Mesenchymal stem cell (in vitro differentiated cells and primary cell): Measurements from ENCODE around the gene MYRF.

Experiments used
- DNase-seq: peaks from one replicate; pipeline ENCODE4 v3.0.0-alpha.2; 2013
- H2AFZ ChIP-seq: one replicate; pipeline ENCODE4 v1.6.1; 2013; ENCODE audit warnings: low read depth, mild to moderate bottlenecking, control low read depth, inconsistent platforms, low read length, moderate library complexity
- H2AK5ac ChIP-seq: 2 replicates; pipeline ENCODE4 v1.6.1; 2013; ENCODE audit warnings: low read length, moderate library complexity, mild to moderate bottlenecking, inconsistent platforms; ENCODE audit not compliant: severe bottlenecking
- H2BK120ac ChIP-seq: one replicate; pipeline ENCODE4 v1.6.1; 2013; ENCODE audit warnings: low read depth, mild to moderate bottlenecking, inconsistent platforms, low read length, moderate library complexity
- H2BK12ac ChIP-seq, 2 experiments: one replicate each; pipeline ENCODE4 v1.6.1; 2013; ENCODE audit warnings: inconsistent platforms in 2 of 2, low read length in 2 of 2, mild to moderate bottlenecking in 2 of 2, moderate library complexity in 2 of 2, control low read depth in 1 of 2
- H2BK15ac ChIP-seq: one replicate; pipeline ENCODE4 v1.6.1; 2013; ENCODE audit warnings: mild to moderate bottlenecking, low read depth, inconsistent platforms; ENCODE audit not compliant: poor library complexity, severe bottlenecking
- H2BK5ac ChIP-seq: 2 replicates; pipeline ENCODE4 v1.6.1; 2013; ENCODE audit warnings: low read depth, mild to moderate bottlenecking, low read length, control low read depth, inconsistent platforms; ENCODE audit not compliant: poor library complexity, severe bottlenecking
- H3K14ac ChIP-seq, 2 experiments: one replicate each; pipeline ENCODE4 v1.6.1; 2013; ENCODE audit warnings: inconsistent platforms in 2 of 2, low read length in 2 of 2, control low read depth in 1 of 2, mild to moderate bottlenecking in 1 of 2, moderate library complexity in 1 of 2
- H3K18ac ChIP-seq, 2 experiments: one replicate each; pipeline ENCODE4 v1.6.1; 2013; ENCODE audit warnings: inconsistent platforms in 2 of 2, low read length in 2 of 2, control low read depth in 1 of 2, low read depth in 1 of 2, mild to moderate bottlenecking in 1 of 2
- H3K23ac ChIP-seq, 2 experiments: one replicate each; pipeline ENCODE4 v1.6.1; 2013; ENCODE audit warnings: inconsistent platforms in 2 of 2, low read length in 2 of 2, mild to moderate bottlenecking in 2 of 2, moderate library complexity in 2 of 2, control low read depth in 1 of 2
- H3K27ac ChIP-seq: 2 replicates; pipeline ENCODE4 v1.5.1; 2013; ENCODE audit warnings: mild to moderate bottlenecking, moderate library complexity, low read length, control low read depth, inconsistent platforms; ENCODE audit not compliant: poor library complexity, severe bottlenecking
- H3K27me3 ChIP-seq, 2 experiments: 2 replicates each; pipeline versions ENCODE4 v1.6.1 to v1.7.0; 2013; ENCODE audit warnings: low read length in 2 of 2, mild to moderate bottlenecking in 2 of 2, moderate library complexity in 2 of 2, control low read depth in 1 of 2, inconsistent platforms in 1 of 2; ENCODE audit not compliant: control insufficient read depth in 1 of 2, insufficient read depth in 1 of 2
- H3K36me3 ChIP-seq, 2 experiments: 2 replicates each; pipeline versions ENCODE4 v1.6.1 to v1.7.0; 2013; ENCODE audit warnings: low read length in 2 of 2, control low read depth in 1 of 2, inconsistent platforms in 1 of 2, low read depth in 1 of 2, mild to moderate bottlenecking in 1 of 2; ENCODE audit not compliant: insufficient read depth in 2 of 2, control insufficient read depth in 1 of 2
- H3K4ac ChIP-seq, 2 experiments: one replicate each; pipeline ENCODE4 v1.6.1; 2013; ENCODE audit warnings: inconsistent platforms in 2 of 2, low read length in 2 of 2, mild to moderate bottlenecking in 2 of 2, moderate library complexity in 2 of 2, control low read depth in 1 of 2, low read depth in 1 of 2
- H3K4me1 ChIP-seq: 2 replicates; pipeline ENCODE4 v1.6.1; 2013; ENCODE audit warnings: low read depth, low read length, control low read depth; ENCODE audit not compliant: control insufficient read depth, insufficient read depth
- H3K4me2 ChIP-seq: 2 replicates; pipeline ENCODE4 v1.6.1; 2013; ENCODE audit warnings: low read length, mild to moderate bottlenecking, inconsistent platforms; ENCODE audit not compliant: poor library complexity, severe bottlenecking
- H3K4me3 ChIP-seq, 2 experiments: 2 replicates each; pipeline versions ENCODE4 v1.5.1 to v1.7.0; 2013; ENCODE audit warnings: low read length in 2 of 2, mild to moderate bottlenecking in 2 of 2, control low read depth in 1 of 2, low read depth in 1 of 2; ENCODE audit not compliant: insufficient read depth in 1 of 2
- H3K79me1 ChIP-seq: replicated peaks from 2 replicates; pipeline ENCODE4 v1.6.1; 2013; ENCODE audit warnings: mild to moderate bottlenecking, control low read depth, low read length, inconsistent platforms; ENCODE audit not compliant: poor library complexity, severe bottlenecking
- H3K9ac ChIP-seq: 2 replicates; pipeline ENCODE4 v1.7.0; 2013; ENCODE audit warnings: mild to moderate bottlenecking, low read length, moderate library complexity
- H3K9me3 ChIP-seq: 2 replicates; pipeline ENCODE4 v1.7.0; 2013; ENCODE audit warnings: mild to moderate bottlenecking, low read length; ENCODE audit not compliant: control insufficient read depth
- H4K8ac ChIP-seq: one replicate; pipeline ENCODE4 v1.6.1; 2013; ENCODE audit warnings: inconsistent platforms, mild to moderate bottlenecking, low read length, moderate library complexity
- H4K91ac ChIP-seq: one replicate; pipeline ENCODE4 v1.6.1; 2013; ENCODE audit warnings: mild to moderate bottlenecking, low read length, inconsistent platforms
- WGBS: methylation state at CpG from one replicate; pipeline ENCODE4 v1.1.7; 2013; ENCODE audit warnings: mixed read lengths; 5-methylcytosine and 5-hydroxymethylcytosine counted together

The MYRF gene

DNA sequence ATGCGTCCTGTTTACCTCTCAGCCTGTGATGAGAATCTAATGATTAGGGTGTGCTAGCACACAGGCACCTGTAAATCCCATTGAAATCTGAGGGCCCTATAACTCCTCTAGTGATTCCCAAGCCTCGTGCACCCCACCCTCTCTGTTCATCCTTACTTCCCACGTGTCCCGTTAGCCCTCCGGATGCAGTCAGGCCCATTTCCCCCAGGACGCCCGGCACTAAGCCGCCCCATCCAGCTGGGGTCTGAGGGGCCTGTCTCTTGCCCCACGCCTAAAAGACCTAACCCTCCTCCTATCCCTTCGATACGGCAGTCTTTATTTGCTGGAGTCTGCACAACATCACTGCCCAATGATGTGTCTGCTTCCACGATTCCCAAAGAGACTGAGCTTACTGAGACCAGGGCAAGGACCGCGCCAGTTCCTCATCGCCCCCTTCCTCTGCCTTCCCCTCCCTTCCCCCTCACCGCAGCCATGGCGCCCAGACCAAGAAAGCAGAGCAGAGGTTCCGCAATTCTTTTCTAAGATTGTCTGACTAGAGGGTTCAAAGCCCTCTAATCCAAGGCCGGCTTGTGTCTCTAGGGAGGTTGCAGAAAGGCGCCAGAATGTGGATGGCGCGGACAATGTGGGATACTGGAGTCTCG, 74.6 kb downstream of the MYRF start:
- H2BK12ac ChIP-seq: peak overlapping the region; percentile 79 to 82
- H3K79me1 ChIP-seq: peaks cover 4% of the 10 kb centered on the region
- H3K36me3 ChIP-seq: peaks cover 3 to 4% of the 10 kb centered on the region in 2 experiments
- peak overlapping the region; percentile 58 for H3K27ac ChIP-seq
- H3K4me2 ChIP-seq: peak overlapping the region; percentile 94
- peak overlapping the region; percentile 87 for H3K9ac ChIP-seq
- H2AFZ ChIP-seq: no peak overlapping the region
- H2BK120ac ChIP-seq: peak overlapping the region; percentile 44
- H3K9me3 ChIP-seq: no peaks in the 10 kb centered on the region
- no peaks in the 10 kb centered on the region for H3K27me3 ChIP-seq
- H2AK5ac ChIP-seq: peak overlapping the region; percentile 27
- DNase-seq: no peak
- H4K8ac ChIP-seq: peak overlapping the region; percentile 79
- H2BK5ac ChIP-seq: no peak overlapping the region
- WGBS: 5% methylated on average over 23 of the region's 23 CpGs
- peak overlapping the region; percentile 96 to 100 for H3K4ac ChIP-seq
- H3K18ac ChIP-seq: peak overlapping the region; percentile 91 to 97
- H3K4me3 ChIP-seq: peak overlapping the region; percentile 82 to 87
- peak overlapping the region; percentile 86 for H4K91ac ChIP-seq
- peak overlapping the region; percentile 87 for H2BK15ac ChIP-seq
- H3K14ac ChIP-seq: peak overlapping the region in 1 of 2 experiments; percentile 97
- peaks cover 25% of the 10 kb centered on the region for H3K4me1 ChIP-seq
- H3K23ac ChIP-seq: peak overlapping the region in 1 of 2 experiments; percentile 97

DNA sequence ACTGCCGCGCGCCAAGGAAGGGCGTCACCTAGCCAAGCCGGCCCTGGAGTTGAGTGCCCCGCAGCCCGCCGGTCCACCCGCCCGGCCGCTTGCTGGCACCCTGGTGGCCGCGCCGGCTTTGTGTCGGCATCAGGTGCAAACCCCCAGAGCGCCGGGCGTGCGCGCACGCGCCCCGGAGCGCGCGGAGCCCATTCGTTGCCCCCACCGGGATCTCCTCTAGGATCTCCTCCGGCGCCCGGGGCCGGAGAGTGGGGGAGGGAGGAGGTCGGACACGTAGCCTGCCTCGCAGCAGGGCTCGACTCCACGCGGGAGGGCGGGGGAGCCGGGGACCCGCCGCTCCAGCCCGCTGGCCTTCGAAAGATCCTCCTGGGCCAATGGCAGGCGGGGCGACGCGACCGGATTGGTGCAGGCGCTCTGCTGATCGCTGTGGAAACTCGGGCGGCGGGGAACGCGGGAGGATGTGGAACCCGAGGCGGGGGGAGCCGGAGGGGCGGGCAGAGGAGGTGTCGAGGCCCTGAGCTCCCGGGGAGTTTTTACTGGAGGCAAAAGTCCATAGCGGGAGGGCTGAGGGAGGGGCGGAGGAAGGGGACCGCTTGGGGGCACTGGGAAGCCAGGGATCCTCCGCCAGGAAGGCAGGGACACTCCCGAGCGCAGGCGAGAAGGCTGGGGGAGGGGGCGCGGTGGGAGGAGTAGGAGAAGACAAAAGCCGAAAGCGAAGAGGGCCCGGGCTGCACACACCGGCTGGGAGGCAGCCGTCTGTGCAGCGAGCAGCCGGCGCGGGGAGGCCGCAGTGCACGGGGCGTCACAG, 75.3 kb downstream of the MYRF start, which contains the start of gene FADS2:
FADS2 (plus strand) TSS at position 730 of the 808 bp plus-strand sequence. CDS start 91 bp downstream, outside the sequence.
- H3K4me2 ChIP-seq: peak within 1 kb of the TSS; percentile 94
- peak within 1 kb of the TSS; percentile 37 to 100 for H3K23ac ChIP-seq
- H3K27me3 ChIP-seq: no peaks in the 10 kb centered on the region
- peak within 1 kb of the TSS; percentile 96 to 100 for H3K4ac ChIP-seq
- no peaks in the 10 kb centered on the region for H3K9me3 ChIP-seq
- DNase-seq: peak; percentile 99
- H2BK120ac ChIP-seq: peak within 1 kb of the TSS; percentile 50
- peak within 1 kb of the TSS; percentile 79 for H4K8ac ChIP-seq
- H3K36me3 ChIP-seq: peaks cover 6 to 12% of the 10 kb centered on the region in 2 experiments
- H3K18ac ChIP-seq: peak within 1 kb of the TSS; percentile 97 to 100
- peak within 1 kb of the TSS; percentile 27 for H2AK5ac ChIP-seq
- peak within 1 kb of the TSS; percentile 82 to 87 for H3K4me3 ChIP-seq
- peaks cover 28% of the 10 kb centered on the region for H3K4me1 ChIP-seq
- peak within 1 kb of the TSS; percentile 69 for H2AFZ ChIP-seq
- H4K91ac ChIP-seq: peak within 1 kb of the TSS; percentile 99
- peak within 1 kb of the TSS; percentile 80 for H3K27ac ChIP-seq
- H3K9ac ChIP-seq: peak within 1 kb of the TSS; percentile 87
- H2BK5ac ChIP-seq: peak within 1 kb of the TSS; percentile 1
- peaks cover 4% of the 10 kb centered on the region for H3K79me1 ChIP-seq
- WGBS: under 1% methylated on average over 79 of the region's 83 CpGs
- peak within 1 kb of the TSS; percentile 5 to 100 for H3K14ac ChIP-seq
- H2BK12ac ChIP-seq: peak within 1 kb of the TSS; percentile 82 to 99
- H2BK15ac ChIP-seq: peak within 1 kb of the TSS; percentile 92

DNA sequence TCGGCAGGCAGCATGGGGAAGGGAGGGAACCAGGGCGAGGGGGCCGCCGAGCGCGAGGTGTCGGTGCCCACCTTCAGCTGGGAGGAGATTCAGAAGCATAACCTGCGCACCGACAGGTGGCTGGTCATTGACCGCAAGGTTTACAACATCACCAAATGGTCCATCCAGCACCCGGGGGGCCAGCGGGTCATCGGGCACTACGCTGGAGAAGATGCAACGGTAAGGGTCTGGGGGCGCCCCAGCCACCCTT, 75.9 kb downstream of the MYRF start:
- WGBS: under 1% methylated on average over 16 of the region's 16 CpGs

More for the DNA sequence above, 75.9 kb downstream of the MYRF start:
- Histone ChIP-seq H3K4ac (peak overlapping the region; percentile 94 to 98), H3K27ac (peak overlapping the region; percentile 80), H3K36me3 (peaks cover 10 to 15% of the 10 kb centered on the region in 2 experiments), H2BK15ac (peak overlapping the region; percentile 92), H2BK12ac (peak overlapping the region; percentile 59 to 99), H2AFZ (peak overlapping the region; percentile 69), H3K9me3 (no peaks in the 10 kb centered on the region), H3K4me3 (peak overlapping the region; percentile 82 to 87), H4K91ac (peak overlapping the region; percentile 99), H3K18ac (peak overlapping the region; percentile 97 to 100), H3K27me3 (no peaks in the 10 kb centered on the region), H3K9ac (peak overlapping the region; percentile 87), H2BK120ac (peak overlapping the region; percentile 50), H3K4me2 (peak overlapping the region; percentile 94), H2AK5ac (no peak overlapping the region), H3K14ac (peak overlapping the region; percentile 5 to 100), H3K79me1 (peaks cover 7% of the 10 kb centered on the region), H4K8ac (peak overlapping the region; percentile 78), H3K4me1 (peaks cover 29% of the 10 kb centered on the region), H3K23ac (peak overlapping the region; percentile 3 to 100), H2BK5ac (peak overlapping the region; percentile 1)
- DNase-seq: no peak
